ENCODE results near the gene XRN1.

XRN1 gene

DNA sequence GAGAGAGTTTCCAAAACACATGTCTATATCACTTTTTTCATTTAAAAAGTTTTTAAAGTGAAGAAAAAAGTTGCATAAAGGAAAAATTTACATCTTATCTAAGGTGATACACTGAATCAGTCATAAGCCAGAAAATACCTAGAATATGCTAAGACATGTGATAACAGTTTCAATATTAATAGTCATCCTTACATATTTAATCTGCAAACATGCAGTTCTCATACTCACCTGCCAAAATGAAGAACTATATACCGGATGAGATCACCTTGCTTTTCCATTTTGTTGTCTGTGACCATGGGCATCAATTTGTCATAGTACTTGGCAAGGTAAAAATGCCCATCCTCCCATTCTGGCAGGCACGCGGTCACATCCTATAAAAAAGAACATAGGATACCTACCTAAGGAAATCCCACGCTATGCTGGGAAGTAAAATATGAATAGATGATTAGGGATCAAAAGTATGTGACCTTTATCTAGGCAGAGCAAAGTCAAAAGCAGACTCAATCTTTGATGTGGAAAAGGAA, 37.1 kb upstream of the XRN1 start:
- Histone ChIP-seq H3K4me3 (ENCODE audit: severe bottlenecking) (no peak overlapping the region), H3K4me1 (ENCODE audit: insufficient read depth, poor library complexity, severe bottlenecking) (no peaks in the 10 kb centered on the region), H3K36me3 (ENCODE audit: low read depth) (peaks cover 64% of the 10 kb centered on the region), H3K27me3 (ENCODE audit: insufficient read depth, poor library complexity, severe bottlenecking) (no peaks in the 10 kb centered on the region), H3K27ac (ENCODE audit: poor library complexity, severe bottlenecking) (no peak overlapping the region), H3K9me3 (ENCODE audit: severe bottlenecking) (peaks cover 7% of the 10 kb centered on the region)
- TF ChIP-seq, protein P1, sequence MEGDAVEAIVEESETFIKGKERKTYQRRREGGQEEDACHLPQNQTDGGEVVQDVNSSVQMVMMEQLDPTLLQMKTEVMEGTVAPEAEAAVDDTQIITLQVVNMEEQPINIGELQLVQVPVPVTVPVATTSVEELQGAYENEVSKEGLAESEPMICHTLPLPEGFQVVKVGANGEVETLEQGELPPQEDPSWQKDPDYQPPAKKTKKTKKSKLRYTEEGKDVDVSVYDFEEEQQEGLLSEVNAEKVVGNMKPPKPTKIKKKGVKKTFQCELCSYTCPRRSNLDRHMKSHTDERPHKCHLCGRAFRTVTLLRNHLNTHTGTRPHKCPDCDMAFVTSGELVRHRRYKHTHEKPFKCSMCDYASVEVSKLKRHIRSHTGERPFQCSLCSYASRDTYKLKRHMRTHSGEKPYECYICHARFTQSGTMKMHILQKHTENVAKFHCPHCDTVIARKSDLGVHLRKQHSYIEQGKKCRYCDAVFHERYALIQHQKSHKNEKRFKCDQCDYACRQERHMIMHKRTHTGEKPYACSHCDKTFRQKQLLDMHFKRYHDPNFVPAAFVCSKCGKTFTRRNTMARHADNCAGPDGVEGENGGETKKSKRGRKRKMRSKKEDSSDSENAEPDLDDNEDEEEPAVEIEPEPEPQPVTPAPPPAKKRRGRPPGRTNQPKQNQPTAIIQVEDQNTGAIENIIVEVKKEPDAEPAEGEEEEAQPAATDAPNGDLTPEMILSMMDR (IDR thresholded peaks at IDR 0.05; ENCODE audit: poor library complexity, severe bottlenecking): no peak
- DNase-seq (ENCODE audit: low spot score) (no peak), ATAC-seq (ENCODE audit: low read depth) (no peak)

- no peaks in the 10 kb centered on the region for H3K27me3 ChIP-seq (ENCODE audit: insufficient read depth, poor library complexity, severe bottlenecking)
- no peak for DNase-seq (ENCODE audit: low spot score)
- peaks cover 48% of the 10 kb centered on the region for H3K36me3 ChIP-seq (ENCODE audit: low read depth)
- no peak for ATAC-seq (ENCODE audit: low read depth)
- peaks cover 7% of the 10 kb centered on the region for H3K9me3 ChIP-seq (ENCODE audit: severe bottlenecking)
- no peak overlapping the region for H3K4me3 ChIP-seq (ENCODE audit: severe bottlenecking)
- no peak overlapping the region for H3K27ac ChIP-seq (ENCODE audit: poor library complexity, severe bottlenecking)
- no peaks in the 10 kb centered on the region for H3K4me1 ChIP-seq (ENCODE audit: insufficient read depth, poor library complexity, severe bottlenecking)
- TF ChIP-seq, protein P1 (IDR thresholded peaks at IDR 0.05; ENCODE audit: poor library complexity, severe bottlenecking): no peak
Observed at GRCh38 chr3:142481196-142481595, 33.4 kb upstream of the XRN1 start.

DNA sequence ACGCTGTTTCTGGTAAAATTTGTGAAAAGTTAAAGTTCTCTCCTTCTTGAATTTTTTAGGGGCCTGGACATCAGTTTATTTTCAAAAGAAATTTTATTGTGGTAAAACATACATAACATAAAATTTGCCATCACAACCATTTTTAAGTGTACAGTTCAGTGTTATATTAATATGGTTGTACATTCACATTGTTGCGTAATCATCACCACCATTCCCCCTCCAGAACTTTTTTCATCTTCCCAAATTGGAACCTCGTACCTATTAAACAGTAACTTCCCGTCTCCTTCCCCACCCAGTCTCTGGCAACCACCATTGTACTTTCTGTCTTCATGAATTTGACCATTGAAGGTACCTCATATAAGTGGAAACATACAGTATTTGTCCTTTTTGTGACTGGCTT, 23.0 kb upstream of the XRN1 start:
- H3K27me3 ChIP-seq (ENCODE audit: insufficient read depth, poor library complexity, severe bottlenecking): no peaks in the 10 kb centered on the region
- no peak overlapping the region for H3K27ac ChIP-seq (ENCODE audit: poor library complexity, severe bottlenecking)
- TF ChIP-seq, protein P1 (IDR thresholded peaks at IDR 0.05; ENCODE audit: poor library complexity, severe bottlenecking): no peak
- H3K4me1 ChIP-seq (ENCODE audit: insufficient read depth, poor library complexity, severe bottlenecking): no peaks in the 10 kb centered on the region
- no peak for DNase-seq (ENCODE audit: low spot score)
- no peaks in the 10 kb centered on the region for H3K9me3 ChIP-seq (ENCODE audit: severe bottlenecking)
- no peak for ATAC-seq (ENCODE audit: low read depth)
- peaks cover 10% of the 10 kb centered on the region; the same call in 1 of the 2 replicates for H3K36me3 ChIP-seq (ENCODE audit: low read depth)
- no peak overlapping the region for H3K4me3 ChIP-seq (ENCODE audit: severe bottlenecking)

- Histone ChIP-seq H3K27ac (ENCODE audit: poor library complexity, severe bottlenecking) (no peak overlapping the region), H3K4me3 (ENCODE audit: severe bottlenecking) (no peak overlapping the region), H3K27me3 (ENCODE audit: insufficient read depth, poor library complexity, severe bottlenecking) (no peaks in the 10 kb centered on the region), H3K4me1 (ENCODE audit: insufficient read depth, poor library complexity, severe bottlenecking) (no peaks in the 10 kb centered on the region), H3K36me3 (ENCODE audit: low read depth) (peaks cover 22% of the 10 kb centered on the region), H3K9me3 (ENCODE audit: severe bottlenecking) (no peaks in the 10 kb centered on the region)
- DNase-seq (ENCODE audit: low spot score) (no peak), ATAC-seq (ENCODE audit: low read depth) (no peak)
- TF ChIP-seq, protein P1 (IDR thresholded peaks at IDR 0.05; ENCODE audit: poor library complexity, severe bottlenecking): no peak
Observed at GRCh38 chr3:142468456-142468855, 20.6 kb upstream of the XRN1 start.

DNA sequence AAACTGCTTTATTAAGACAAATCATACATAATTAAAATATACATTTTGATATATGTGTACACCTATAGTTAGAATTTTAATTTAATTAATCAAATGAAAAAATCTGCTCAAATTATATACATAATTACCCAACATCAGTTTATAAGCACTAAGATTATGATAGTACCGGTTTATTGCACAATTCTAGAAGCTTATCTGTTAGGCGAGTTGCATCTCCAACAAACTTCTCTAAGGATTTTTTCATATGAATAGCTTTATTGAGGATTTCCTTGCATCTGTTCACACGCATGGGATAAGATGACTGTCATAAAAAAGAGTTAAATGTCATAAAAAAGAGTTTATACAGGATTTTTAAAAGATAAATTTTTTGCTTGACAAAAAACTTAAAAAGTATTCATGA, 19.9 kb upstream of the XRN1 start:
- Histone ChIP-seq H3K9me3 (ENCODE audit: severe bottlenecking) (no peaks in the 10 kb centered on the region), H3K4me3 (ENCODE audit: severe bottlenecking) (no peak overlapping the region), H3K36me3 (ENCODE audit: low read depth) (peaks cover 22% of the 10 kb centered on the region), H3K27ac (ENCODE audit: poor library complexity, severe bottlenecking) (no peak overlapping the region), H3K4me1 (ENCODE audit: insufficient read depth, poor library complexity, severe bottlenecking) (no peaks in the 10 kb centered on the region), H3K27me3 (ENCODE audit: insufficient read depth, poor library complexity, severe bottlenecking) (no peaks in the 10 kb centered on the region)
- ATAC-seq (ENCODE audit: low read depth): no peak
- DNase-seq (ENCODE audit: low spot score): no peak
- TF ChIP-seq, protein P1 (IDR thresholded peaks at IDR 0.05; ENCODE audit: poor library complexity, severe bottlenecking): no peak

Measured in RWPE2 (cell line).